RCC 7860 (cell line): Measurements from ENCODE around the gene KCNS3.

Source experiments
- DNase-seq: peaks from one replicate; pipeline ENCODE4 v3.0.0-alpha.2; 2015; ENCODE audit warnings: low spot score
- FAIRE-seq: peaks from 2 replicates; lab custom pipeline; 2012; peaks lifted over from hg19 to GRCh38; lab: Jason Lieb, UNC

KCNS3 gene

GRCh38 chr2:17876590-17876989 is 1.9 kb upstream of the KCNS3 start:
- no peak for DNase-seq
- FAIRE-seq = no peak

DNA sequence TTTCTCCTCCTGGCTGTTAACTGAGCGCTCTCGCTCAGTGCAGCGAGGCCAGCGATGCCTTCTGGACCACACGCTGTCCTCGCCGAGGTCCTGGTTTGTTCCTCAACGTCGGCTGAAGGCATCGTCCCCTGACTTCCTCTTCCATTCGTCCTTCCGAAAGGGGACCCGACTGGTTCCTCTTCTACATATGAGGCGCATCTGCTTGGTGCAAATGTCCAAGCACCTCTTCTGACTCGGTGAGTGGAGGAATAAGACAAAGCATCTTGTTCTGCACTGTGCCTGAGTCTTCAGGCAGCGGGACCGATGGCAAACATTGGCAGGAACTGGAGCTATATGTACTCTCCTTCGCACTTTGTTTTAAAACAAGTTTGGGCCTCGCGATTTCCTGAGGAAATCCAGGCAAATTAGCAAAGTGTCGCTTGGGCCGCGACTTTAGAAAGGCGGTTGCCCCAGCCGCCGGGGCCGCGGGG is 621 bp upstream of the KCNS3 start:
- DNase-seq (no peak), FAIRE-seq (no peak)

DNA sequence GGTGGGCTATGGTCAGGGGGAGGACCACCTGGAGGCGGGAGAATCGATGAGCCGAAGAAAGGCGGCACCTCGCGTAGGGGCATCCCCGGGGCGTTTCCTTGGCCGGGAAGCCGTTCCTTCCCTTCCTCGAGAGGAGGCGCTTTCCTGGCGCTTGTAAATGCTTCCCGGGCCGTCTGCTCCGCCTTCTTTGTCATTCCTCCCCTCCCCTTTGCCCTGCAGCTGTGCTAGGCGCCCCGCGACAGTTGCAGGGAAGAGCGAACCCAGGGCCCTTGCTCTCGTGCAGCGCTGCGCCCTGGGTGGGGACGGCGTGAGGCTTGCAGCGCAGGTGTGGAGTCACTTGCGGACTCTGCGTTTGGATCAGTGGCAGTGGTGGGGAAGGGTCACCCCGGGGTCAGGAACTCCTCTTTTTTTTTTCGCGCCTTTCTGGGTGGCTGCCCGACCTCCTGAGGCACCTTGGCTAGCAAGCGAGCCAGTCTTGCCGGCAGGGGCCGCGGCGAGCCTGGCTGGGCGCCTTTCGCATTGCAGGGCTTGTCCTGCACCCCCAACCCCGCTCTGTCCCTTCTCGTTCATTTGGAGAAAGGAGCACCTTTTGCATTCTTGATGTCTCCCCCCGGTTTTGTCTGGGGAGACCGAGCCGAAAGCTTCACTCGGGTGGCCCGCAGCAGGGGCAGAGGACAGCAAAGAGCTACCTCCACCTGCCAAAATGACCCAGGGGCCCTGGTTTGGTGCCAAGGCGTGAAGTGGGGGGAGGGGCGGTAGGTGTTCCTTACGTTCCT is 858 bp downstream of the KCNS3 start:
- peak; percentile 76 for DNase-seq

DNA sequence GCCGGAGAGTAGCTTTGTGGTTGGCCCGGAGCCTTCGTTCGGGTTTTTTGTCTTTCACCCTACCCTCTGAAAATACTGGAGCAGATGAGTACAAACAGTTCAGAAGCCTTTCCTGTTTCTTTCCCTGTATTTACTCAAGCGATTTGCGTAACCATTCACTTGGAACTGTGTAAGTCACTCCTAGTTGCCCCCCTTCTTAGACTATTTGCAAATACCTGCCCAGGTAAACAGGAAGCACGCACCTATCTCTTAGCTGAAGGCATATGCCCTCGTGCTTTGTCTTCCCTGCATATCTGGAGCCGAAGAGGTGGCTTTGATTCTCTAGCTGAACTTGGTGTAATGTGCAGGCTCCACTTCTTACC is 1.4 kb downstream of the KCNS3 start:
- no peak for FAIRE-seq
- DNase-seq = no peak

More for the DNA sequence above, 858 bp downstream of the KCNS3 start:
- peak; percentile 77 for FAIRE-seq

- FAIRE-seq (no peak), DNase-seq (no peak)
Measured at GRCh38 chr2:17892770-17893534, 14.5 kb downstream of the KCNS3 start.

DNA sequence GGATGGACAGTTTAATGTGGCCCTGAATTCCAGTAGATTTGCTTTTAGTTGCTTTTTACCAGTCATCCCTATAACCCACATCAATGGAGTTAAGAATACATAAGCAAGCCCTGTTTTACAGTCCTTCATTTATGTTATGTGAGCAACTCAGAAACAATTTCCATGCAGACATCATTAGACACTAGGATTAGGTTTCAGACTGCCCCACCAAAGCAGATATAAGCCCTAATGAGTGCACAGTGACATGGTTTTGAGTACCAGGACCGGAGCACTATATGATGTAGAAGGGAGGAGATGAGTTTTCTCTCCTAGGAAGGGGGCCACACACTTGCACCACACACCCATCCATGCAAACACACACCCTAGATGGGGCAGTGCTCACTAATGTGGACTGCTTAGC is 15.5 kb downstream of the KCNS3 start:
- FAIRE-seq (no peak), DNase-seq (no peak)

DNA sequence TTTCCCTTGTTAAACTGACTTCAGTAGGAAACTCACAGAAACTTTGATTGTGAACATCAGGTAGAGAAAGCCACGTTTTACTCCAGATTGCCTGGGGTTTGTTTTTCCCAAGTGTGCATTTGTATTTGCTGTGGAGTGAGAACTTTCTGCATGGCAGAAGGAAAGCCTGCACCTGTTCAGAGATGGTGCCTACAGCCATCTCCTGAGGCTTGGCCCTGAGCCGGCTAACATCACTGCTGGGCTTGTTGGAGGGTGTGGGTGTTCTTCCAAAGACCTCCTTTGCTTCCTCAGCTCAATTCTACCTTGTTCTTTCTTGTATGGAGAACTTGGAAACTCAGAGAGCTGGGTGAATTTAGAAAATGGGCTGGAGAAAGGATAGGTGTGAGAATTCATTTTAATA is 16.1 kb downstream of the KCNS3 start:
- DNase-seq = no peak
- no peak for FAIRE-seq

- DNase-seq = no peak
- FAIRE-seq = no peak
Measured at GRCh38 chr2:17899871-17900270, 21.4 kb downstream of the KCNS3 start.

DNA sequence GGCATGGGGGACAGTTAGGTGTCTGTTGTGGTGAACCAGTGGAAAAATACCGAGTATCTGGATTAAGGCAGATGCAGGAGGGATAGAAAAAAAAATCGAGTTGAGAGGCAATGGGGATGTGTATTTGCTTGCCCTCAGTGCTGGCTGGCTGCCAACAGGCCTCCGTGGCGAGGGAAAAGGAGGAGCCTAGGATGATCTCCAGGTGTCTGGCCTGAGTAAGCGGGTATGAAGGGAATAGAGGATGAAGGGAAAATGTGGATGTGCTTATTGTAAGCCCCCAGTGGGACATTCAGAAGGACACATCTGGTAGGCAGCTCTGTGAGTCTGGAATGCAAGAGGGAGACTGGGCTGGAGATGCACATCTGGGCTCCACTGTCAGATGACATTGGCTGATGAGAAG is 22.8 kb downstream of the KCNS3 start:
- FAIRE-seq (peak; percentile 28), DNase-seq (peak; percentile 32)

DNA sequence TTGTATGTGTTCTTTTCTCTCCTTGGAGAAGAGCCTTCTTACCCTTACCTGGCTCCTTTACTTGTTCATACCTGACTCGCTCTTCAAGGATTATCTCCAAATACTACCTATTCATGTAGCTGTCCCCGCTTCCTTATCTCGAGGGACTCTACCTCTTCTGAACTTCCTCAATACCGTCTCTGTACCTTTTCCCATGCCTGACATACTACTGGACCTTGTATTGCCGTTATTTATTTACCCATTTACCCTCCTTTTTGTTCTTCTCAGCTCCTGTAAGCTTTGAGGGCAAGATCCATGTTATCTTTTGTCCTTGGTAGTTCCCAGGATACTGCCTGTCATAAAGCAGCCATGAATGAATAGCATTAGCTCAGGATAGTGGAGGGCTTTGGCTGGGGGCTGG is 32.5 kb downstream of the KCNS3 start:
- DNase-seq (no peak), FAIRE-seq (no peak)

DNA sequence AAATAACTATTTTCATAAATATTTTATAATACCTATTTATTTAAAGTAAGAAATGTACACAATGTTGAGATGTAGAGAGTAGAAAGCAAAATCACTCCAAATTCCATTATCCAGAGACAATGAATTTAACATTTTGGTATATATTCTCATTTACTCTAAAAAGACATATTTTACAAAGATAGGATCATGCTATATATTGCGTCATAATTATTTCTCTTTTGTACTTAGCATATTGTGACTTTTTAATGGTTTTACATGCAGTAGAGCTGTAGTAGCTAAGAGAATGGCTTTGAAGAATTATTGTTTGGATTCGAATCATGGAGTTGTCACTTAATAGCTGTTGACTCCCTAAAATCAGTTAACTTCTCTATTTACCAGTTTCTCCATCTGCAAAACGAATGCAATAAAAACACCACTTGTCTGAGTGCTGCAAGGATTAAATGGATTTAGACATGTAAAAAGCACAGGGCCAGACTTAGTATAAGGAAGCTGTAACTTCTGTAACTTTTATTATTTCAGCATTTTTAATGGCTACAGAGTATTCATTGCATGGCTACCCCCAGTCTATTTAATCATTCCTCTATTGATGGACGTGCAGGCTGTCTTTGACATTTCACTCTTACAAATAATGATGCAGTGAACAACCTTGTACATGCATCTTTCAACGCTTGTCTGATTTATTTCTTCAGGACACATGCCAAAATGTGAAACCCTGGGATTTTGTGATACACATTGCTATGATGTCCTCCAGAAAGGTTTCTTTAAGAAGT is 33.2 kb downstream of the KCNS3 start:
- DNase-seq (no peak), FAIRE-seq (no peak)

GRCh38 chr2:17912266-17912691 is 33.8 kb downstream of the KCNS3 start:
- FAIRE-seq (no peak), DNase-seq (no peak)

- no peak for FAIRE-seq
- DNase-seq = no peak
Measured at GRCh38 chr2:17915099-17915498, 36.6 kb downstream of the KCNS3 start.

GRCh38 chr2:17915811-17916518 is 37.5 kb downstream of the KCNS3 start:
- FAIRE-seq = peak; percentile 74
- no peak for DNase-seq

DNA sequence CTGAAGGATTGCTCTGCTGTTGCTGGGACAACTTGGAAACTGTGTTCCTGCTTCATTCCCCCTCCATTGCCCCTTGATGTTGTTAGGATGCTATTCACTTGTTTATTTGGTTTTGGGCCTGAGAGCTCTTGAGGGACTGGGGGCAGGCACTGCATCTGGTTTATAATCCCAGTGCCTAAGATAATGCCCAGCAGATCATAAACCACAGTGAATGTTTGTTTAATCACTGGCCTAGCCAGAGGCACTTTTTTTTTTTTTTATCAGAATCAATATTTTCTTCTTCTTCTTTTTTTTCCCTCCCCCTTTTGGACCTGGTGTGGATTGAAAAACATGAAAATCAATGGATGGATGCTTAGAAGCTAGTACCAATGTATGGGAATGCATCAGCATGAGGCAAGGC is 38.1 kb downstream of the KCNS3 start:
- DNase-seq (no peak), FAIRE-seq (no peak)

DNA sequence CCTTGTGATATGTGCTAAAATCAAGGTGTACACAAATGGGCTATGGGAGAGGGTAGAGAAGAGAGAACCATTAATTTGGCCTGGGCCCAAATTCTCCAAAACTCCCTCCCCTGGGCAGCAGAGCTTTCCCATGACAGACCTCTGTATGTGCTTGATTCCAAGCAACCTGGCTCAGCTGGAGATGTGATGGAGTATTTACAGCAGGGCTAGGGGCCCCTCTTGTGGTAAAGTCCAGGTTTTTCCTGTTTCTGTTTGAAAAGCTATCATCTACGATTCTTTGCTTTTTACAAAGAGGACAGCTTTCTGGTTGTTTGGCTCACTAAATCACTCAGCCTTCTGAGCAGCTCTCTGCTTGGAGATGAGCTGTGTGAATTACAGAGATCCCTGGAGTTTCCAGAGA is 40.3 kb downstream of the KCNS3 start:
- FAIRE-seq (no peak), DNase-seq (no peak)

DNA sequence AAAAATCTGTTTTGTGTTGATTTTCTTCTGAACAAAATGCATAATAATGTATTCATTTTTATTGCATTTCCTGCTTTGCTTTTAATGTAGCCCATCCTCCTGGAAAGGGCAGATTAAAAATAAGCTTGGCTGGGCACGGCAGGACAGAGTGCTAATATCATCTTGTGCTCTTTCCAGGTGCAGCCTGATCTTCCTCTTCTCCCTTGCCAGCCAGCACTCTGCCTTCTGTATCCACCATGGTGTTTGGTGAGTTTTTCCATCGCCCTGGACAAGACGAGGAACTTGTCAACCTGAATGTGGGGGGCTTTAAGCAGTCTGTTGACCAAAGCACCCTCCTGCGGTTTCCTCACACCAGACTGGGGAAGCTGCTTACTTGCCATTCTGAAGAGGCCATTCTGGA is 52.3 kb downstream of the KCNS3 start:
- DNase-seq (no peak), FAIRE-seq (no peak)

DNA sequence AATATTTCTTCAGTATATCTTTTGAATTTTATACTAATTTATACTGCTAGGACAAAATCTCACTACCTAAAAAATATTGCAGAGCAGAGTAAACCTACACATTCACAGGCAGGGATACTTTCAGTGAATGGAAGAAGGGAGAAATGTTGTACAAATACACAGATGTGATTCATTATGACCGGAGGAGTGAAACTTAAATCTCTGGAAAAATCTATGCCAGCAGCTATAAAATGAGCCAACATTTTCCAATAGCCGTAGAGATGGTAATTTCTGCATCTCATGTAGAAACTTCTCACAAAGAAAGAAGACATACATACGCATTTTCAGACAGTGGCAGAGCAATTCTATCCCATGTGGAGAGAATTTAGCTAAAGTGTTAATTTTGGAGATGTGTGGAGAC is 54.8 kb downstream of the KCNS3 start:
- no peak for FAIRE-seq

GRCh38 chr2:17934721-17935120 is 56.3 kb downstream of the KCNS3 start:
- FAIRE-seq (no peak), DNase-seq (peak; percentile 19)

More for the DNA sequence above, 54.8 kb downstream of the KCNS3 start:
- no peak for DNase-seq

DNA sequence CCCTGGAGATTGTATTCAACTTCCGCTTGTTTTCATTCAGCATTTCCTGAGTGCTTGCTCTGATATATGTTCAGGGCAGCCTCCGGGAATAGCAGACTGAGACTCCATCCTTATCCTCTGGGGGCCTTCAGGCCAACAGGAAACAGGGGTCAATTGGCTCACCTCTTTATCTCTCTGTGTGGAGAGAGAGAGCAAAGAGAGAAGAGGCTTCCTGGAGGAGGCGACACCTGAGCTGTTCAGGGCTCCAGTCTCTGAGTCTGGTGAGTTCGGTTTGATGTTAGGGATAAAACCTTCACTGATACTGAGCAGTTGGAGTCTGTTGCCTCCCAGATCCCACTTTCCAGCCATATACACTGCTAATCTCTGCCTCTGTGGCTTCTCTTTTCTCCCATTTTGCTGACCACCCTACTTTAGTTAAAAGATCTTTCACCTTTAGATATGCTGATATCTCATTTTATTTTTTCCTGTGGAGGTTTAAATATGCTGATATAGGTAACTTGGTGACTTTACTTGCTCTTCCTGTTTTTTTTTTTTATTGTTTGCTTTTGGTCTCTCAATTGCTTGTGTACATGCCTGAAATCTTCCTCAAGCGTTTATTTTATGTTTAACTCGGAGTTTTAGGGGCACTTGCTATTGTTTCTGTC is 56.9 kb downstream of the KCNS3 start:
- no peak for DNase-seq
- no peak for FAIRE-seq
